ENCODE measurements around the gene NCBP2L.

Gene NCBP2L

GRCh38 chrX:107775000-107775733, 2.4 kb upstream of the NCBP2L start:
- H3K4me3 ChIP-seq (ENCODE audit: low read length), result peak overlapping the region; percentile 48
- no peak for TF ChIP-seq CTCF (conservative IDR thresholded peaks at IDR 0.05; ENCODE audit: low read depth, low read length)
- DNase-seq (ENCODE audit: low read depth), result no peak

- no peak for TF ChIP-seq CTCF (conservative IDR thresholded peaks at IDR 0.05; ENCODE audit: low read depth, low read length)
- peak; percentile 37 for DNase-seq (ENCODE audit: low read depth)
- H3K4me3 ChIP-seq (ENCODE audit: low read length), result peak within 1 kb of the TSS; percentile 48
These were observed 1.6 kb upstream of the NCBP2L start, which contains the start of gene TSC22D3 for GRCh38 chrX:107775734-107776511. TSC22D3 (minus strand) TSS chrX:107775787; CDS start chrX:107775419, 368 bp downstream.

- DNase-seq (ENCODE audit: low read depth), result peak; percentile 61
- TF ChIP-seq CTCF (conservative IDR thresholded peaks at IDR 0.05; ENCODE audit: low read depth, low read length), result peak; percentile 70
- peak overlapping the region; percentile 48 for H3K4me3 ChIP-seq (ENCODE audit: low read length)
These were observed 641 bp upstream of the NCBP2L start for GRCh38 chrX:107776649-107777535.

- no peak for TF ChIP-seq CTCF (conservative IDR thresholded peaks at IDR 0.05; ENCODE audit: low read depth, low read length)
- no peak for DNase-seq (ENCODE audit: low read depth)
- H3K4me3 ChIP-seq (ENCODE audit: low read length), result no peak overlapping the region
These were observed 3.0 kb downstream of the NCBP2L start for GRCh38 chrX:107780525-107780924.

GRCh38 chrX:107787827-107788226, 10.3 kb downstream of the NCBP2L start:
- DNase-seq (ENCODE audit: low read depth), result no peak
- H3K4me3 ChIP-seq (ENCODE audit: low read length), result no peak overlapping the region
- TF ChIP-seq CTCF (conservative IDR thresholded peaks at IDR 0.05; ENCODE audit: low read depth, low read length), result no peak

- H3K4me3 ChIP-seq (ENCODE audit: low read length), result no peak overlapping the region
- no peak for DNase-seq (ENCODE audit: low read depth)
- TF ChIP-seq CTCF (conservative IDR thresholded peaks at IDR 0.05; ENCODE audit: low read depth, low read length), result no peak
These were observed 26.9 kb downstream of the NCBP2L start for GRCh38 chrX:107804427-107804826.
